ENCODE measurements around the gene DOCK8.
"Not testable (repeated sequence)": the region's sequence is repeated elsewhere in the genome, so short reads cannot be mapped to it uniquely, and the experiment has no call there.

Gene DOCK8

GRCh38 chr9:217950-218349 lies 3.3 kb downstream of the DOCK8 start:
- H3K4me3 Mint-ChIP-seq, result no peak overlapping the region
- peak overlapping the region; percentile 98 for H3K27ac Mint-ChIP-seq
- intact Hi-C loops (cut with micrococcal nuclease), result loop anchor here (5.0 kb wide), 1 partner anchor 36 kb away; no protein-coding TSS in a partner anchor
- no peaks in the 10 kb centered on the region for H3K27me3 Mint-ChIP-seq
- no peaks in the 10 kb centered on the region for H3K9me3 Mint-ChIP-seq
- H3K36me3 Mint-ChIP-seq (ENCODE audit: low read depth), result peaks cover 17% of the 10 kb centered on the region
- peaks cover 41% of the 10 kb centered on the region for H3K4me1 Mint-ChIP-seq (ENCODE audit: low read depth)

DNA sequence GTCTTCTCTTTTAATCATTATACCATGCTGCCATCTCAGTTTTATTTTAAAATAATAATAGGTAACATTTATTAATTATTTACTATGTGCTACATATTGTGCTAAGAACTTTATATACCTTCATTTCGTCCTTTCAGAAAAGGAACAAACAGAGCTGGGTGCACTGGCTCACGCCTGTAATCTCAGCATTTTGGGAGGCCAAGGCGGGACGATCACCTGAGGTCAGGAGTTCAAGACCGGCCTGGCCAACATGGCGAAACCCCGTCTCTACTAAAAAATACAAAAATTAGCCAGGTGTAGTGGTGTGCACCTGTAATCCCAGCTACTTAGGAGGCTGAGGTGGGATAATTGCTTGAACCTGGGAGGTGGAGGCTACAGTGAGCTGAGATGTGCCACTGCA lies 4.4 kb downstream of the DOCK8 start:
- H3K4me1 Mint-ChIP-seq (ENCODE audit: low read depth), result peaks cover 44% of the 10 kb centered on the region
- H3K9me3 Mint-ChIP-seq, H3K27me3 Mint-ChIP-seq, H3K4me3 Mint-ChIP-seq: not testable (repeated sequence)
- H3K27ac Mint-ChIP-seq, result peak overlapping the region; percentile 77
- intact Hi-C loops (cut with micrococcal nuclease), result loop anchor here (5.0 kb wide), 1 partner anchor 37 kb away; no protein-coding TSS in a partner anchor
- peaks cover 17% of the 10 kb centered on the region for H3K36me3 Mint-ChIP-seq (ENCODE audit: low read depth)

DNA sequence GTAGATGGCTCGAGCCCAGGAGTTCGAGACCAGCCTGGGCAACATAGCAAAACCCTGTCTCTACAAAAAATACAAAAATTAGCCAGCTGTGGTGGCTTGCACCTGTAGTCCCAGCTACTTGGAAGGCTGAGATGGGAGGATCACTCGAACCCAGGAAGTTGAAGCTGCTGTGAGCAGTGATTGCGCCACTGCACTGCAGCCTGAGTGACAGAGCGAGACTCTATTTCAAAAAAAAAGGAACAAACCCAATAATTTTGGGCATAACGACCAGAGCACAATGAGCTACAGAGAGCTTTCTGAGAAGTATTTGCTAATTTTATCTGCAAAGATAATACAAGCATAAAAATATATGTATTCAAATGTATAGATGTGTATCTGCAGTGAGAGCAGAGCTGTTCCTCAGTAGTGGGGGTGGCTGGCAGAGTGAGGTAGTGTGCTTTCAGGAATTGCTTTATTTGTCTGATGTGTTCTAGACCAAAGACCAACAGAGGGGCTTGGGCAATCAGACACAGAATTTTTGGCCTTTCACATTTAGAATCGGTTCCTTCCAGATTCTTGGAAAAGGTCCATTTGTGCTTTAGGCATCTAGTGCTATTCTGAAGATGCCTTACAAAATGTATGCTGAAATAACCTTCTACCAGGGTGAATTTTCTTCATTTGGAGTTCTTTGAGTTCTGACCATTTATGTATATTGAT lies 5.2 kb downstream of the DOCK8 start:
- H3K4me1 Mint-ChIP-seq (ENCODE audit: low read depth), result peaks cover 44% of the 10 kb centered on the region
- peak overlapping the region; percentile 77 for H3K27ac Mint-ChIP-seq
- peaks cover 10% of the 10 kb centered on the region for H3K36me3 Mint-ChIP-seq (ENCODE audit: low read depth)
- H3K9me3 Mint-ChIP-seq, result no peaks in the 10 kb centered on the region
- H3K4me3 Mint-ChIP-seq, result peak overlapping the region; percentile 14
- H3K27me3 Mint-ChIP-seq, result no peaks in the 10 kb centered on the region
- intact Hi-C loops (cut with micrococcal nuclease), result loop anchor here (5.0 kb wide), 2 partner anchors 37 to 38 kb away; no protein-coding TSS in a partner anchor

DNA sequence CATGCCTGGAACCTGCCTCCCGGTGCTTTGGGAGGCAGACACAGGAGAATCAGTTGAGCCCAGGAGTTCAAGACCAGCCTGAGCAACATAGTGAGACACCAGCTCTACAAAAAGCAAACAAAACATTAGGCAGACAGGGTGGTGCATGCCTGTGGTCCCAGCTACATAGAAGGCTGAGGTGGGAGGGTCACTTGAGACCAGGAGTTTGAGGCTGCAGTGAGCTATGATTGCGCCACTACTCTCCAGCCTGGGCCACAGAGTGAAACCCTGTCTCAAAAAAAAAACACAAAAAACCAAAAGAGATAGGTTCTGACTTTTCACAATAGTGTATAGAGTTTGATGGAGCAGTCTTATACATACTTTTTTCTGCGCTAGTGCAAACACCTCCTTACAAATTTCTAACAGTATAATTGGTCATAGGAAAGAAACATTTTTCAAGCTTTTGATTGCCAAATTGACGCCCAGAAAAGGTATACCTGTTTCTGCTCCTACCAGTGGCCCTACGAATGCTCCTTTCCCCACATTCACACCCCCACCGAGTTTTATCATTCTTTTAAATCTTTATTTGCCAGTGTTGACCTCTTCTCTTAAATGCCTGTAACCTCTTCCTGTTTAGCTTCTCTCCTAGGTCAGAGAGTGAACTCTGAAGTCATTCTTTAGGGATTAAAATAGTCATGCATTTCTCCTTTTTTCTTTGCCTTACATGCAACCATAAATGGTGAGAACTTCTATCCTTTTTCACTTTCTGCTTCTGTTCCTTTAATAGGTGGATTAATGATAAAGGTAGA lies 7.5 kb downstream of the DOCK8 start:
- no peaks in the 10 kb centered on the region for H3K27me3 Mint-ChIP-seq
- intact Hi-C loops (cut with micrococcal nuclease), result loop anchor here (5.0 kb wide), 1 partner anchor 35 kb away; no protein-coding TSS in a partner anchor
- no peaks in the 10 kb centered on the region for H3K36me3 Mint-ChIP-seq (ENCODE audit: low read depth)
- H3K27ac Mint-ChIP-seq, result peak overlapping the region; percentile 76
- no peaks in the 10 kb centered on the region for H3K9me3 Mint-ChIP-seq
- no peak overlapping the region for H3K4me3 Mint-ChIP-seq
- peaks cover 34% of the 10 kb centered on the region for H3K4me1 Mint-ChIP-seq (ENCODE audit: low read depth)

DNA sequence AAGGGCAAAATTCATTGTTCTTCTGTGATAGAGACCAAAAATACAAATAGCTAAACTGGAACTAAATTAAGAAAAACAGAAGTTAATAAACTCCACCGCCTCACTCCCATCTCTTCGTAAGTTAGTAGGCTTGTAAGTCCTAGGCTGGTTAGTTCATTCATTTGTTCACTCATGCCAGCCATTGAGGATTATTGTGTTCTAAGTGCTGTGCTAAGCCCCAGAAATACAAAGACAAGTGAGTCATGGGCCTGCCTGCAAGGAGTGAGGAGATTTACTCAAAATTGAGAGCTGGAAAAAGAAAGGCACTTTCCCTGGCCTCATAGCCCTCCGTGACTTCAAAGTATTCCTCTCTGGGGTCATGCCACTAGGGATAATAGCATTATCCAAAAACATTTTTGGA lies 8.5 kb downstream of the DOCK8 start:
- intact Hi-C loops (cut with micrococcal nuclease), result loop anchor here (5.0 kb wide), 1 partner anchor 34 kb away; no protein-coding TSS in a partner anchor
- H3K4me1 Mint-ChIP-seq (ENCODE audit: low read depth), result peaks cover 36% of the 10 kb centered on the region
- no peaks in the 10 kb centered on the region for H3K9me3 Mint-ChIP-seq
- no peaks in the 10 kb centered on the region for H3K36me3 Mint-ChIP-seq (ENCODE audit: low read depth)
- peak overlapping the region; percentile 76 for H3K27ac Mint-ChIP-seq
- H3K4me3 Mint-ChIP-seq, result peak overlapping the region; percentile 27
- H3K27me3 Mint-ChIP-seq, result no peaks in the 10 kb centered on the region

DNA sequence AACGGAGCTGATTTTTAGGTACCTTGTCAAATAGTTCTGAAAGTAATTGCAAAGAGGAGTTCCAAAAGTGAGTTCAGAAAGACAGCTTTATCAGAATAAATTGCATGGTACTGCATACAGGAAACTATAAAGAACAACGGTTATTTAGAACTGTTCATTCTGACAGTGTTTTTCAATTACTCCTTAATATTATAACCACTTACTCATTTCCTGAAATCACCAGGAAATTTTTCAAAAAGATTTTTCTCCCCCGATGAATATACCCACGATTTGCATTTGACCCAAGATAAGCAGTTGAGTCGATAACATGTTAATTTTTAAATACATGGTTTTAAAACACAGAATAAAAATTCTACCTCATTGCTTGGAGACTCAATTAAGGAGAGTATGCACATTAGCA lies 9.4 kb downstream of the DOCK8 start:
- Mint-ChIP-seq H3K27ac (peak overlapping the region; percentile 30), H3K4me1 (ENCODE audit: low read depth) (peaks cover 37% of the 10 kb centered on the region), H3K9me3 (no peaks in the 10 kb centered on the region), H3K36me3 (ENCODE audit: low read depth) (no peaks in the 10 kb centered on the region), H3K27me3 (no peaks in the 10 kb centered on the region), H3K4me3 (peak overlapping the region; percentile 11)
- intact Hi-C loops (cut with micrococcal nuclease), result loop anchor here (5.0 kb wide), 1 partner anchor 33 kb away; no protein-coding TSS in a partner anchor

GRCh38 chr9:224582-225520 lies 10.2 kb downstream of the DOCK8 start:
- Mint-ChIP-seq H3K4me1 (ENCODE audit: low read depth) (peaks cover 32% of the 10 kb centered on the region), H3K9me3 (no peaks in the 10 kb centered on the region), H3K4me3 (peak overlapping the region; percentile 11), H3K27me3 (no peaks in the 10 kb centered on the region), H3K36me3 (ENCODE audit: low read depth) (no peaks in the 10 kb centered on the region), H3K27ac (peak overlapping the region; percentile 30)
- intact Hi-C loops (cut with micrococcal nuclease), result loop anchor here (5.0 kb wide), 1 partner anchor 32 kb away; no protein-coding TSS in a partner anchor

GRCh38 chr9:227860-228259 lies 13.2 kb downstream of the DOCK8 start:
- peaks cover 5% of the 10 kb centered on the region for H3K36me3 Mint-ChIP-seq (ENCODE audit: low read depth)
- H3K9me3 Mint-ChIP-seq, result no peaks in the 10 kb centered on the region
- intact Hi-C loops (cut with micrococcal nuclease), result no loop called here
- H3K27me3 Mint-ChIP-seq, result no peaks in the 10 kb centered on the region
- H3K4me3 Mint-ChIP-seq, result no peak overlapping the region
- peaks cover 29% of the 10 kb centered on the region for H3K4me1 Mint-ChIP-seq (ENCODE audit: low read depth)
- H3K27ac Mint-ChIP-seq, result peak overlapping the region; percentile 44

DNA sequence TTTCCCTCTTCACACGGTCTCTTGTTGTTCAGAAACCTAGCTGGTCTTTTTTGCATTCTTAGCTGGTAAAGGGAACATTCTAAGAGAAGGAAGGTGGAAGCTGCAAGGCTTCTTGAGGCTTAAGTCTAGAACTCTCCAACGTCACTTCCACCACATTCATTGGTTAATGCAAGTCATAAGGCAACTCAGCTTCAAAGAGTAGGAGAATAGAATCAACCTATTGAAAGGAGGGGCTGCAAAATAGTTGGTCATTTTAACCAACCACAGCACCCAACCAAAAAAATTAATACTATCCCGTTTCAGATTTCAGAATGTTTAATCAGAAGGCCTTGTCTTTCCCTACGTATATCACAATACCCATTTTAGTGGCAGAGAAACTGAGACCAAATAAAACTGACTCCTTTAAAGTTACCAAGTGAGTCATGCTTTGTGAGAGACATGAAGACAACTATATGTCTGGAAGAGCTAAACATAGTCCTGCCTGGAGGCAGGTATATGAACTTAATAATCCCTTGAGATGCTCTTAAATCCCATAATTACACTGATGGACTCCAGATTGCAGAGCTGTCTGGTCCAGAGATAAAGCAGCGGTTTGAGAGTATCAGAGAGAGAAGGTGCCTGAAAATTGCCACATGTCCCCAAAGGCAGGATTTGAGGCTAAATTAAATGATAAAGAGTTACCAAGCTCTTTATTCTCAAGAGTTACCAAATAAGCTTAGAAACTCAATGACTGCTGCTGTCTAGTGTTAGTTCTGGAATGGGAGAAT lies 14.4 kb downstream of the DOCK8 start:
- no peak overlapping the region for H3K27ac Mint-ChIP-seq
- no peak overlapping the region for H3K4me3 Mint-ChIP-seq
- no peaks in the 10 kb centered on the region for H3K9me3 Mint-ChIP-seq
- peaks cover 8% of the 10 kb centered on the region for H3K36me3 Mint-ChIP-seq (ENCODE audit: low read depth)
- no peaks in the 10 kb centered on the region for H3K27me3 Mint-ChIP-seq
- H3K4me1 Mint-ChIP-seq (ENCODE audit: low read depth), result peaks cover 29% of the 10 kb centered on the region
- intact Hi-C loops (cut with micrococcal nuclease), result no loop called here

- H3K27me3 Mint-ChIP-seq; H3K4me3 Mint-ChIP-seq; H3K9me3 Mint-ChIP-seq; intact Hi-C loops (cut with micrococcal nuclease); H3K27ac Mint-ChIP-seq: not testable (repeated sequence)
- H3K36me3 Mint-ChIP-seq (ENCODE audit: low read depth), result peaks cover 33% of the 10 kb centered on the region
- H3K4me1 Mint-ChIP-seq (ENCODE audit: low read depth), result peaks cover 41% of the 10 kb centered on the region
Measured at GRCh38 chr9:231625-232024, 17.0 kb downstream of the DOCK8 start.

GRCh38 chr9:233708-234107 lies 19.0 kb downstream of the DOCK8 start:
- H3K27ac Mint-ChIP-seq; intact Hi-C loops (cut with micrococcal nuclease); H3K4me3 Mint-ChIP-seq; H3K9me3 Mint-ChIP-seq; H3K27me3 Mint-ChIP-seq: not testable (repeated sequence)
- Mint-ChIP-seq H3K4me1 (ENCODE audit: low read depth) (peaks cover 45% of the 10 kb centered on the region), H3K36me3 (ENCODE audit: low read depth) (peaks cover 46% of the 10 kb centered on the region)

DNA sequence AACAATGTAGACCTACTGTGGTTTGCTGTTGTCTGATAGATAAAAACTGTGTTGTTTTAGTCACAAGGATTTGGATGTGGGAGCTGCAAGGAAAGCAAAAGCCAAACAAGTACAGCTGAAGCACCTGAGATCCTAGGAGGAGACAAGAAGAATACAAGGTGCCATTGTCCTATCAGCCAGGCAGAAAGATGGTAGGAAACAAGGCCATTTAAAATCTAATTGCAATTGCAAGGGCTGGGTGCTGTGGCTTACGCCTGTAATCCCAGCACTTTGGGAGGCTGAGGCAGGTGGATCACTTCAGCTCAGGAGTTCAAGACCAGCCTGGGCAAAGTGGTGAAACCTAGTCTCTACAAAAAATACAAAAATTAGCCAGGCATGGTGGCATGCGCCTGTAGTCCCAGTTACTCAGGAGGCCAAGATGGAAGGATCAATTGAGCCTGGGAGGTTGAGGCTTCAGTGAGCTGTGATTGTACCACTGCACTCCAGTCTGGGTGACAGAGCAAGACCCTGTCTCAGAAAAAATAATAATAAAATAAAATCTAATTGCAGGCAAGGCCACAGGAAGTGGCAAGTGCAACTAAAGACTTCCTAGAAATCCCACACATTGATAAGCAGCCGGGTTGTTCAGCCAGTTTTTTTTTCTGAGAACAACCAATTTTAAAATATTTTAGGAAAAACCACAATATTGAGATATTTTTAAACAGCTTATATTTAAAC lies 22.6 kb downstream of the DOCK8 start:
- H3K27ac Mint-ChIP-seq, result peak overlapping the region; percentile 43
- intact Hi-C loops (cut with micrococcal nuclease), result no loop called here
- H3K36me3 Mint-ChIP-seq (ENCODE audit: low read depth), result peaks cover 63% of the 10 kb centered on the region
- H3K27me3 Mint-ChIP-seq, result no peaks in the 10 kb centered on the region
- H3K9me3 Mint-ChIP-seq, result no peaks in the 10 kb centered on the region
- peaks cover 53% of the 10 kb centered on the region for H3K4me1 Mint-ChIP-seq (ENCODE audit: low read depth)
- no peak overlapping the region for H3K4me3 Mint-ChIP-seq

Data from dendritic cell treated with granulocyte-macrophage colony-stimulating factor and Interleukin-4, amounts not matched to agents 40 ng/mL and 50 ng/mL, for 4 days (primary cell).